ENCODE data around the gene FOXC1.

Gene FOXC1

DNA sequence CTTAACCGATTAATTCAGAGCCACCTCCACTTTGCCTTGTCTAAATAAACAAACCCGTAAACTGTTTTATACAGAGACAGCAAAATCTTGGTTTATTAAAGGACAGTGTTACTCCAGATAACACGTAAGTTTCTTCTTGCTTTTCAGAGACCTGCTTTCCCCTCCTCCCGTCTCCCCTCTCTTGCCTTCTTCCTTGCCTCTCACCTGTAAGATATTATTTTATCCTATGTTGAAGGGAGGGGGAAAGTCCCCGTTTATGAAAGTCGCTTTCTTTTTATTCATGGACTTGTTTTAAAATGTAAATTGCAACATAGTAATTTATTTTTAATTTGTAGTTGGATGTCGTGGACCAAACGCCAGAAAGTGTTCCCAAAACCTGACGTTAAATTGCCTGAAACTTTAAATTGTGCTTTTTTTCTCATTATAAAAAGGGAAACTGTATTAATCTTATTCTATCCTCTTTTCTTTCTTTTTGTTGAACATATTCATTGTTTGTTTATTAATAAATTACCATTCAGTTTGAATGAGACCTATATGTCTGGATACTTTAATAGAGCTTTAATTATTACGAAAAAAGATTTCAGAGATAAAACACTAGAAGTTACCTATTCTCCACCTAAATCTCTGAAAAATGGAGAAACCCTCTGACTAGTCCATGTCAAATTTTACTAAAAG is 2.7 kb downstream of the FOXC1 start:
- H3K4me3 ChIP-seq (ENCODE audit: low read depth, low read length): no peak overlapping the region
- no peak for TF ChIP-seq CTCF (IDR thresholded peaks at IDR 0.05; ENCODE audit: insufficient read depth, low read depth, low read length, missing control alignments)
- no peak for DNase-seq (ENCODE audit: low read depth)

DNA sequence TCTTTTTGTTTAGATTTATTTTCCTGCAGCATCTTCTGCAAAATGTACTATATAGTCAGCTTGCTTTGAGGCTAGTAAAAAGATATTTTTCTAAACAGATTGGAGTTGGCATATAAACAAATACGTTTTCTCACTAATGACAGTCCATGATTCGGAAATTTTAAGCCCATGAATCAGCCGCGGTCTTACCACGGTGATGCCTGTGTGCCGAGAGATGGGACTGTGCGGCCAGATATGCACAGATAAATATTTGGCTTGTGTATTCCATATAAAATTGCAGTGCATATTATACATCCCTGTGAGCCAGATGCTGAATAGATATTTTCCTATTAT is 3.2 kb downstream of the FOXC1 start:
- no peak for DNase-seq (ENCODE audit: low read depth)
- H3K4me3 ChIP-seq (ENCODE audit: low read depth, low read length): no peak overlapping the region
- no peak for TF ChIP-seq CTCF (IDR thresholded peaks at IDR 0.05; ENCODE audit: insufficient read depth, low read depth, low read length, missing control alignments)

DNA sequence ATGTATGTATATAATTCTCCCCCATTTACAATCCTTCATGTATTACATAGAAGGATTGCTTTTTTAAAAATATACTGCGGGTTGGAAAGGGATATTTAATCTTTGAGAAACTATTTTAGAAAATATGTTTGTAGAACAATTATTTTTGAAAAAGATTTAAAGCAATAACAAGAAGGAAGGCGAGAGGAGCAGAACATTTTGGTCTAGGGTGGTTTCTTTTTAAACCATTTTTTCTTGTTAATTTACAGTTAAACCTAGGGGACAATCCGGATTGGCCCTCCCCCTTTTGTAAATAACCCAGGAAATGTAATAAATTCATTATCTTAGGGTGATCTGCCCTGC is 3.6 kb downstream of the FOXC1 start:
- H3K4me3 ChIP-seq (ENCODE audit: low read depth, low read length): no peak overlapping the region
- TF ChIP-seq CTCF (IDR thresholded peaks at IDR 0.05; ENCODE audit: insufficient read depth, low read depth, low read length, missing control alignments): no peak
- no peak for DNase-seq (ENCODE audit: low read depth)

DNA sequence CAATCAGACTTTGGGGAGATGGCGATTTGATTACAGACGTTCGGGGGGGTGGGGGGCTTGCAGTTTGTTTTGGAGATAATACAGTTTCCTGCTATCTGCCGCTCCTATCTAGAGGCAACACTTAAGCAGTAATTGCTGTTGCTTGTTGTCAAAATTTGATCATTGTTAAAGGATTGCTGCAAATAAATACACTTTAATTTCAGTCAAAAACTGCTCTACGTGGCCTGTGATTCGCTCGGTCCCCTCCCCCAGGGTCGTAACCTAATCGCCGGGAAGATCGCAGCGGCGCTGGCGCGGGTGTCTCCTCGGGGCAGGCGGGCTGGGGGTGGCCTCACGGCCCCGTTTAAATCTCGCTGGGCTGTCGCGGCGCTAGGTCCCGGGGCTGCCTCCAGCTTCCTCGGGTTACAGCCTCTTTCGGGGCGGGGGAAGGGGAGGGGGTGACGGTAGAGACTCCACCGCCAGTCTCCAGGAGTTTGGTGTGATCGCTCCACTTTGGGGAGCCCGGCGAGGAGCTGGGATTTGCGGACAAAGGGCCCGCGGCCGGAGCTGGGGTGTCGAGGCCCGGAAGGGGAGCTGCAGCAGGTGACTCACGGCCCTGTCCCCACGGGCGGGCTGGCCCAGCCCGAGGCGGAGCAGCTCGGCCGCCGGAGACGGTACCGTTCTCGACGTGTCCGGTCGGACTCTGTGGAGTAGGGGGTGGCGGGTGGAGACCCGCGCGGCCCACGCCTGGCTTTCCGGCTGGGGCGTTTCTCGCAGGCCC is 4.2 kb downstream of the FOXC1 start:
- no peak overlapping the region for H3K4me3 ChIP-seq (ENCODE audit: low read depth, low read length)
- DNase-seq (ENCODE audit: low read depth): no peak
- TF ChIP-seq CTCF (IDR thresholded peaks at IDR 0.05; ENCODE audit: insufficient read depth, low read depth, low read length, missing control alignments): no peak

DNA sequence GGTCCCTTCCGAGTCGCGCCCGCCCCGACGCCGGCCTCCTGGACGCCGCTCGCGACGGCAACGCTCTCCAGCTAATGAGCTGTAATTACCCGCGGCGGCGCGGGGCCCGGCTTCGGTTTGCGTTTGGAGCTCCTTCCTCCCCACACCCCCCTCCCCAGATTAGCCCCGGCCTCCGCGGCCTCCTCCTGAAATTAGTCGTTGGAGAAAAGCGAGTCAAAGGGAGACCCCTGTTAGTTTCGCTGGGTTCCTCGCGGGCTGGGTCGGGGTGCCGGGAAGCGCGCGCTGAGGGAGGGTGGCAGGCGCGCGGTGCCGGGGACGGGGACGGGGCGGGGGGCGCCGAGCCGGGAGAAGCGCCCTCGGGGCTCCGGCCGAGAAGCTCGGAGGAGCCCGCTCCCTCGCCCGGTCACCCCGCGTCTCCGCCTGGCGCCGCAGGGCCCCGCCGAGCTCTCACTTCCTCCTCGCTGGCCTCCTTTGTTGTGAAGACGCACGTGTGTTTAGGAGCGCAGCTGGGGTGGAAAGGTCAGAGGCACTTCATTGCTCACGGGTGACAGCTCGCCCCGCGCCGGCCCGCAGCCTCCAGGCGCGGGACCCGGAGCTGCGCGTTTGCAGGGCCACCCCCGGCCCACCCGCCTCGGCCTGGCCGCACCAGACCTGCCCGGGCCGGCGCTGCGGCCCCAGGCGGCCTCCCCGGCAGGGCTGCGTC is 4.9 kb downstream of the FOXC1 start:
- H3K4me3 ChIP-seq (ENCODE audit: low read depth, low read length): no peak overlapping the region
- no peak for TF ChIP-seq CTCF (IDR thresholded peaks at IDR 0.05; ENCODE audit: insufficient read depth, low read depth, low read length, missing control alignments)
- no peak for DNase-seq (ENCODE audit: low read depth)

- DNase-seq (ENCODE audit: low read depth): no peak
- no peak for TF ChIP-seq CTCF (IDR thresholded peaks at IDR 0.05; ENCODE audit: insufficient read depth, low read depth, low read length, missing control alignments)
- H3K4me3 ChIP-seq (ENCODE audit: low read depth, low read length): no peak overlapping the region
Observed at GRCh38 chr6:1615151-1615852, 5.6 kb downstream of the FOXC1 start.

All from GM12865 (cell line).